ENCODE data around the gene NDUFA12. TPM values are rescaled to one million over a fixed set of nuclear protein-coding genes. Genes with fewer than 3 reads are reported as not detected.

Gene NDUFA12
- total RNA-seq (10 to 100 TPM; 76.0 to 87.0 TPM), polyA plus RNA-seq (ENCODE audit: insufficient read length in 6 of 6) (10 to 100 TPM; 79.8 to 87.2 (median 80.9) TPM)
- long read RNA-seq, donor 1, transcript NDUFA12-206 (3 exons, 487 nt): minor isoform, 7 of 231 reads
- long read RNA-seq, donor 1, transcript NDUFA12-201 (4 exons, 635 nt): major isoform, 155 of 231 reads
- long read RNA-seq, donor 1, partial matches to known transcripts: 65 of 231 reads
- long read RNA-seq, donor 1, other reads (novel, unspliced or antisense): 0 of 231 reads
- long read RNA-seq, donor 2, transcript NDUFA12-201 (4 exons, 635 nt): major isoform, 112 of 197 reads
- long read RNA-seq, donor 2, transcript NDUFA12-202 (2 exons, 472 nt): minor isoform, 7 of 197 reads
- long read RNA-seq, donor 2, transcript NDUFA12-206 (3 exons, 487 nt): minor isoform, 6 of 197 reads
- long read RNA-seq, donor 2, partial matches to known transcripts: 72 of 197 reads
- long read RNA-seq, donor 2, other reads (novel, unspliced or antisense): 0 of 197 reads
- long read RNA-seq, donor 3, transcript NDUFA12-201 (4 exons, 635 nt): major isoform, 102 of 147 reads
- long read RNA-seq, donor 3, partial matches to known transcripts: 45 of 147 reads
- long read RNA-seq, donor 3, other reads (novel, unspliced or antisense): 0 of 147 reads
- long read RNA-seq, donor 4, transcript NDUFA12-201 (4 exons, 635 nt): major isoform, 61 of 72 reads
- long read RNA-seq, donor 4, partial matches to known transcripts: 4 of 72 reads
- long read RNA-seq, donor 4, other reads (novel, unspliced or antisense): 3 of 72 reads
- long read RNA-seq, donor 5, transcript NDUFA12-201 (4 exons, 635 nt): major isoform, 109 of 153 reads
- long read RNA-seq, donor 5, transcript NDUFA12-206 (3 exons, 487 nt): minor isoform, 5 of 153 reads
- long read RNA-seq, donor 5, partial matches to known transcripts: 38 of 153 reads
- long read RNA-seq, donor 5, other reads (novel, unspliced or antisense): 0 of 153 reads
- long read RNA-seq, donor 6, transcript NDUFA12-201 (4 exons, 635 nt): major isoform, 130 of 224 reads
- long read RNA-seq, donor 6, partial matches to known transcripts: 83 of 224 reads
- long read RNA-seq, donor 6, other reads (novel, unspliced or antisense): 5 of 224 reads
- long read RNA-seq, donor 7, transcript NDUFA12-206 (3 exons, 487 nt): minor isoform, 6 of 93 reads
- long read RNA-seq, donor 7, transcript NDUFA12-202 (2 exons, 472 nt): minor isoform, 6 of 93 reads
- long read RNA-seq, donor 7, transcript NDUFA12-201 (4 exons, 635 nt): major isoform, 75 of 93 reads
- long read RNA-seq, donor 7, partial matches to known transcripts: 6 of 93 reads
- long read RNA-seq, donor 7, other reads (novel, unspliced or antisense): 0 of 93 reads
- long read RNA-seq, donor 8, transcript NDUFA12-201 (4 exons, 635 nt): major isoform, 58 of 62 reads
- long read RNA-seq, donor 8, partial matches to known transcripts: 0 of 62 reads
- long read RNA-seq, donor 8, other reads (novel, unspliced or antisense): 0 of 62 reads
- long read RNA-seq, donor 9, partial matches to known transcripts: 0 of 1 reads
- long read RNA-seq, donor 9, other reads (novel, unspliced or antisense): 0 of 1 reads
- long read RNA-seq, donor 10, transcript NDUFA12-206 (3 exons, 487 nt): minor isoform, 5 of 92 reads
- long read RNA-seq, donor 10, transcript NDUFA12-201 (4 exons, 635 nt): major isoform, 82 of 92 reads
- long read RNA-seq, donor 10, partial matches to known transcripts: 1 of 92 reads
- long read RNA-seq, donor 10, other reads (novel, unspliced or antisense): 4 of 92 reads
- long read RNA-seq, donor 11, transcript NDUFA12-201 (4 exons, 635 nt): major isoform, 207 of 335 reads
- long read RNA-seq, donor 11, transcript NDUFA12-202 (2 exons, 472 nt): minor isoform, 5 of 335 reads
- long read RNA-seq, donor 11, transcript NDUFA12-206 (3 exons, 487 nt): minor isoform, 9 of 335 reads
- long read RNA-seq, donor 11, partial matches to known transcripts: 114 of 335 reads
- long read RNA-seq, donor 11, other reads (novel, unspliced or antisense): 0 of 335 reads
- long read RNA-seq, donor 12, transcript NDUFA12-201 (4 exons, 635 nt): major isoform, 71 of 86 reads
- long read RNA-seq, donor 12, partial matches to known transcripts: 12 of 86 reads
- long read RNA-seq, donor 12, other reads (novel, unspliced or antisense): 0 of 86 reads

GRCh38 chr12:95003213-95003920, at the start of gene NDUFA12:
NDUFA12 (minus strand) TSS chr12:95003697; CDS start chr12:95003680, 17 bp downstream.
- peak; percentile 100 for ATAC-seq
- no peak for TF ChIP-seq CTCF (IDR thresholded peaks at IDR 0.05)
- Histone ChIP-seq H3K27ac (peak within 1 kb of the TSS; percentile 80 to 84), H3K9me3 (peaks cover 0 to 15% of the 10 kb centered on the region in 2 donors), H3K27me3 (no peaks in the 10 kb centered on the region), H3K36me3 (peaks cover 0 to 13% of the 10 kb centered on the region in 2 donors), H3K4me3 (peak within 1 kb of the TSS; percentile 56 to 58), H3K4me1 (peaks cover 12 to 44% of the 10 kb centered on the region in 2 donors)
- intact Hi-C loops (cut with DNase I): no loop called here
- peak; percentile 93 to 98 (median 98) for DNase-seq

- H3K4me3 ChIP-seq: no peak overlapping the region
- H3K4me1 ChIP-seq: no peaks in the 10 kb centered on the region
- no peak overlapping the region for H3K27ac ChIP-seq
- DNase-seq: no peak
- H3K9me3 ChIP-seq: no peaks in the 10 kb centered on the region
- ATAC-seq: no peak
- no peaks in the 10 kb centered on the region for H3K27me3 ChIP-seq
- intact Hi-C loops (cut with DNase I): no loop called here
- no peak for TF ChIP-seq CTCF (IDR thresholded peaks at IDR 0.05)
- H3K36me3 ChIP-seq: peaks cover 0 to 79% of the 10 kb centered on the region in 2 donors
These were observed 47.7 kb upstream of the NDUFA12 start for GRCh38 chr12:95051241-95051640.

GRCh38 chr12:95037906-95038305, 34.4 kb upstream of the NDUFA12 start:
- Histone ChIP-seq H3K4me3 (no peak overlapping the region), H3K4me1 (no peaks in the 10 kb centered on the region), H3K27me3 (no peaks in the 10 kb centered on the region), H3K9me3 (no peaks in the 10 kb centered on the region), H3K27ac (no peak overlapping the region), H3K36me3 (peaks cover 0 to 66% of the 10 kb centered on the region in 2 donors)
- no peak for ATAC-seq
- intact Hi-C loops (cut with DNase I): no loop called here
- no peak for TF ChIP-seq CTCF (IDR thresholded peaks at IDR 0.05)
- DNase-seq: no peak
